HCT116 (cell line): Measurements from ENCODE around the gene FFAR1. TPM values are rescaled to one million over a fixed set of nuclear protein-coding genes. Genes with fewer than 3 reads are reported as not detected.

Source experiments
- ATAC-seq: fragments of 200-7000 bp; cut with Tn5 transposase; 2 replicates; pipeline ENCODE4 v1.9.1; 2020; ENCODE audit warnings: mild to moderate bottlenecking, moderate library complexity
- BruUV-seq: library from RNA; stranded (reverse); fragments of 400-500 nt; replicated peaks from 2 replicates; lab custom pipeline; 2021; lab: Mats Ljungman, UMichigan
- CTCF ChIA-PET: fragments of 300-600 bp; sonication (Branson Sonifier 250); formaldehyde crosslinking; loops from one replicate; lab custom pipeline; 2021; ENCODE audit warnings: antibody characterized with exemption; lab: Charles Lee
- POLR2A ChIA-PET: fragments of 300-600, 350-600 bp; sonication (Branson Sonifier 250); formaldehyde crosslinking; loops from one replicate; lab custom pipeline; 2021; ENCODE audit warnings: antibody characterized with exemption; lab: Charles Lee
- RAD21 ChIA-PET, 2 experiments: fragments of 300-600 bp; sonication (Branson Sonifier 250); formaldehyde crosslinking; loops; one replicate each; lab custom pipeline; 2023; ENCODE audit warnings: low total read pairs in 2 of 2; ENCODE audit not compliant: uncharacterized antibody in 2 of 2, unreplicated experiment in 2 of 2, low non-redundant PET in 1 of 2; lab: Charles Lee
- DNase-seq: peaks from one replicate; pipeline ENCODE4 v3.0.0-alpha.2; 2010; ENCODE audit warnings: low read depth, low spot score
- H2AFZ ChIP-seq: fragments of 200-600 bp; shearing (Covaris generic), sonication (generic); 2 replicates; pipeline ENCODE4 v1.6.1; 2017; ENCODE audit warnings: low read depth, mixed run types, mixed read lengths, antibody characterized with exemption, low read length; ENCODE audit not compliant: poor library complexity, severe bottlenecking
- H3K27ac ChIP-seq: 2 replicates; pipeline ENCODE4 v1.5.1; 2012; ENCODE audit warnings: low read depth, low read length
- H3K27me3 ChIP-seq: fragments of 200-600 bp; sonication (generic); 2 replicates; pipeline ENCODE4 v1.6.1; 2016; ENCODE audit warnings: mixed run types, low read length, mixed read lengths; ENCODE audit not compliant: insufficient read depth
- H3K36me3 ChIP-seq, 2 experiments: fragments of 200-500 bp in 1 of 2; fragments of 200-600 bp in 1 of 2; sonication (Bioruptor generic) in 1 of 2; sonication (generic) in 1 of 2; 2 replicates each; pipeline versions ENCODE4 v1.5.1 to v1.6.1; 2014 to 2016; ENCODE audit warnings: low read length in 2 of 2, inconsistent platforms in 1 of 2, mixed read lengths in 1 of 2, mixed run types in 1 of 2; ENCODE audit not compliant: insufficient read depth in 2 of 2, control insufficient read depth in 1 of 2
- H3K4me1 ChIP-seq, 2 experiments: fragments of 200-600 bp in 1 of 2; sonication (generic) in 1 of 2; 2 replicates each; pipeline versions ENCODE4 v1.5.1 to v1.6.1; 2012 to 2017; ENCODE audit warnings: low read length in 2 of 2, inconsistent platforms in 1 of 2, mild to moderate bottlenecking in 1 of 2, mixed read lengths in 1 of 2, mixed run types in 1 of 2, moderate library complexity in 1 of 2; ENCODE audit not compliant: insufficient read depth in 2 of 2, control insufficient read depth in 1 of 2
- H3K4me2 ChIP-seq: fragments of 200-600 bp; sonication (generic); 2 replicates; pipeline ENCODE4 v1.6.1; 2017; ENCODE audit warnings: mixed run types, low read length, mixed read lengths
- H3K4me3 ChIP-seq, 2 experiments: fragments of 200-600 bp in 1 of 2; sonication (generic) in 1 of 2; replicated peaks in 1 of 2; 2 replicates each; pipeline ENCODE4 v1.5.1; 2011 to 2016; ENCODE audit warnings: low read length in 2 of 2, control low read depth in 1 of 2, low read depth in 1 of 2, mild to moderate bottlenecking in 1 of 2, mixed read lengths in 1 of 2, mixed run types in 1 of 2
- H3K79me2 ChIP-seq: fragments of 200-600 bp; sonication (generic); 2 replicates; pipeline ENCODE4 v1.6.1; 2017; ENCODE audit warnings: mild to moderate bottlenecking, mixed run types, low read length, moderate library complexity, mixed read lengths; ENCODE audit not compliant: insufficient read depth
- H3K9ac ChIP-seq: fragments of 200-600 bp; sonication (generic); 2 replicates; pipeline ENCODE4 v1.6.1; 2016; ENCODE audit warnings: low read length, mixed read lengths
- H3K9me2 ChIP-seq: fragments of 200-600 bp; sonication (generic), shearing (Covaris generic); 2 replicates; pipeline ENCODE4 v1.6.1; 2017; ENCODE audit warnings: mixed run types, mild to moderate bottlenecking, moderate library complexity; ENCODE audit not compliant: insufficient read depth
- H3K9me3 ChIP-seq, 2 experiments: fragments of 200-500 bp in 1 of 2; fragments of 200-600 bp in 1 of 2; sonication (Bioruptor generic) in 1 of 2; sonication (generic) in 1 of 2; 2 replicates each; pipeline ENCODE4 v1.6.1; 2014 to 2017; ENCODE audit warnings: low read length in 2 of 2, mixed read lengths in 2 of 2, inconsistent platforms in 1 of 2, low read depth in 1 of 2, mild to moderate bottlenecking in 1 of 2, mixed run types in 1 of 2, moderate library complexity in 1 of 2; ENCODE audit not compliant: control insufficient read depth in 1 of 2, insufficient read depth in 1 of 2
- H4K20me1 ChIP-seq: fragments of 200-600 bp; sonication (generic), shearing (Covaris generic); 2 replicates; pipeline ENCODE4 v1.6.1; 2017; ENCODE audit warnings: mixed run types, mild to moderate bottlenecking, moderate library complexity; ENCODE audit not compliant: insufficient read depth
- ATF3 ChIP-seq: IDR thresholded peaks from 2 replicates; pipeline ENCODE4 v1.6.1; 2012
- CTCF ChIP-seq, 3 experiments: fragments of 200-600 bp in 1 of 3; sonication (generic) in 1 of 3; IDR thresholded peaks in 2 of 3; conservative IDR thresholded peaks in 1 of 3; 2 replicates each; pipeline ENCODE4 v1.5.1; 2012 to 2017; ENCODE audit warnings: low read depth in 2 of 3, low read length in 2 of 3, antibody characterized with exemption in 1 of 3, borderline replicate concordance in 1 of 3, control low read depth in 1 of 3, mild to moderate bottlenecking in 1 of 3, mixed read lengths in 1 of 3, mixed run types in 1 of 3, moderate library complexity in 1 of 3; ENCODE audit not compliant: insufficient read depth in 1 of 3
- EGR1 ChIP-seq: IDR thresholded peaks from 2 replicates; pipeline ENCODE4 v1.6.1; 2012; ENCODE audit warnings: low read depth
- ELF1 ChIP-seq: IDR thresholded peaks from 2 replicates; pipeline ENCODE4 v1.6.1; 2012; ENCODE audit warnings: low read depth, borderline replicate concordance
- EZH2 ChIP-seq: fragments of 200-600 bp; sonication (generic); IDR thresholded peaks from 2 replicates; pipeline ENCODE4 v1.6.1; 2017; ENCODE audit warnings: antibody characterized with exemption, mixed run types
- MAX ChIP-seq: IDR thresholded peaks from 2 replicates; pipeline ENCODE4 v1.6.1; 2012
- POLR2AphosphoS5 ChIP-seq: IDR thresholded peaks from 2 replicates; pipeline ENCODE4 v1.6.1; 2011; ENCODE audit warnings: mild to moderate bottlenecking, low read depth, low read length, moderate library complexity
- RAD21 ChIP-seq: IDR thresholded peaks from 2 replicates; pipeline ENCODE4 v1.6.1; 2012; ENCODE audit warnings: low read depth, mild to moderate bottlenecking
- SIN3A ChIP-seq: IDR thresholded peaks from 2 replicates; pipeline ENCODE4 v1.6.1; 2012; ENCODE audit warnings: low read depth
- SP1 ChIP-seq: IDR thresholded peaks from 2 replicates; pipeline ENCODE4 v1.6.1; 2012; ENCODE audit warnings: low read depth
- SRF ChIP-seq: IDR thresholded peaks from 2 replicates; pipeline ENCODE4 v1.6.1; 2012; ENCODE audit warnings: low read depth
- TCF7L2 ChIP-seq: IDR thresholded peaks from 2 replicates; pipeline ENCODE4 v1.7.0; 2011; ENCODE audit warnings: borderline replicate concordance, inconsistent platforms; ENCODE audit not compliant: insufficient read depth, insufficient read length; ENCODE audit errors: extremely low read depth
- YY1 ChIP-seq: IDR thresholded peaks from 2 replicates; pipeline ENCODE4 v1.6.1; 2011; ENCODE audit warnings: low read length, low read depth, moderate library complexity, mild to moderate bottlenecking; ENCODE audit not compliant: insufficient replicate concordance; ENCODE audit errors: extremely low read depth
- ZBTB33 ChIP-seq: IDR thresholded peaks from 2 replicates; pipeline ENCODE4 v1.6.1; 2011; ENCODE audit warnings: mild to moderate bottlenecking, low read length, moderate library complexity; ENCODE audit not compliant: insufficient replicate concordance; ENCODE audit errors: extremely low read depth
- ZFX ChIP-seq: fragments of 450-650 bp; IDR thresholded peaks from 2 replicates; pipeline ENCODE4 v1.6.1; 2017
- ZNF274 ChIP-seq: fragments of 200-500 bp; sonication (Bioruptor generic); IDR thresholded peaks from 2 replicates; pipeline ENCODE4 v1.6.1; 2014; ENCODE audit warnings: mild to moderate bottlenecking, low read depth, low read length, inconsistent platforms
- intact Hi-C: fragments of 100-400 bp; cut with micrococcal nuclease; formaldehyde crosslinking; loops from 2 replicates; pipeline ENCODE4 v1.10.0; 2022
- total RNA-seq: library from RNA; stranded (reverse); gene quantifications from one replicate; pipeline ENCODE4 v1.2.1, GENCODE V29; 2021; ENCODE audit not compliant: unreplicated experiment

FFAR1 gene
- total RNA-seq, 1 experiment from 2014 or later, result not detected

GRCh38 chr19:35314858-35315470 lies 32.7 kb upstream of the FFAR1 start:
- Histone ChIP-seq H3K27me3 (no peaks in the 10 kb centered on the region), H4K20me1 (no peaks in the 10 kb centered on the region), H3K27ac (no peak overlapping the region), H3K4me3 (no peak overlapping the region), H2AFZ (no peak overlapping the region), H3K79me2 (no peaks in the 10 kb centered on the region), H3K4me1 (peaks cover 22 to 52% of the 10 kb centered on the region in 2 experiments), H3K4me2 (no peak overlapping the region), H3K9me2 (no peaks in the 10 kb centered on the region), H3K9ac (no peak overlapping the region), H3K36me3 (no peaks in the 10 kb centered on the region), H3K9me3 (no peaks in the 10 kb centered on the region)
- intact Hi-C loops, result no loop called here
- POLR2A ChIA-PET, result no interaction called here
- ATAC-seq (no peak), DNase-seq (no peak)
- CTCF ChIA-PET, result interaction anchor here (0.7 to 1.5 kb wide), 2 partner anchors 9 to 45 kb away, joined by 3 to 4 read pairs; no protein-coding TSS in a partner anchor
- no TSS peak for BruUV-seq
- RAD21 ChIA-PET, result no interaction called here
- TF ChIP-seq TCF7L2, result no peak

- ATAC-seq (no peak), DNase-seq (no peak)
- H3K27me3 ChIP-seq, result no peaks in the 10 kb centered on the region
- no peaks in the 10 kb centered on the region for H4K20me1 ChIP-seq
- no peaks in the 10 kb centered on the region for H3K9me3 ChIP-seq
- CTCF ChIA-PET, result interaction anchor here (1.5 kb wide), 1 partner anchor 46 kb away, joined by 3 read pairs; no protein-coding TSS in a partner anchor
- H2AFZ ChIP-seq, result no peak overlapping the region
- H3K4me3 ChIP-seq, result no peak overlapping the region
- intact Hi-C loops, result no loop called here
- H3K27ac ChIP-seq, result no peak overlapping the region
- no peaks in the 10 kb centered on the region for H3K9me2 ChIP-seq
- no TSS peak for BruUV-seq
- no peaks in the 10 kb centered on the region for H3K79me2 ChIP-seq
- POLR2A ChIA-PET, result no interaction called here
- H3K9ac ChIP-seq, result no peak overlapping the region
- RAD21 ChIA-PET, result no interaction called here
- peaks cover 23 to 52% of the 10 kb centered on the region in 2 experiments for H3K4me1 ChIP-seq
- no peaks in the 10 kb centered on the region for H3K36me3 ChIP-seq
- H3K4me2 ChIP-seq, result no peak overlapping the region
- TF ChIP-seq RAD21 (no peak), ZNF274 (no peak), ZFX (no peak), ATF3 (no peak), POLR2AphosphoS5 (no peak), ELF1 (no peak), EZH2 (no peak), TCF7L2 (no peak), ZBTB33 (no peak), EGR1 (no peak), CTCF (IDR thresholded peaks at IDR 0.05 in 2 of 3, conservative IDR thresholded peaks at IDR 0.05 in 1 of 3; ENCODE audit: borderline replicate concordance in 1 of 3, insufficient read depth in 1 of 3, low read depth in 2 of 3, low read length in 2 of 3) (no peak), SRF (no peak), YY1 (no peak), SP1 (no peak), MAX (no peak), SIN3A (no peak)
These were observed 31.8 kb upstream of the FFAR1 start for GRCh38 chr19:35315883-35316282.
